B cell (primary cell): ENCODE measurements around the gene CAMK2N1.

Experiments
- CTCF ChIP-seq: fragments of 200-600 bp; IDR thresholded peaks from one replicate; pipeline ENCODE4 v1.8.0; 2022; ENCODE audit warnings: antibody characterized with exemption, mild to moderate bottlenecking
- EZH2 ChIP-seq: IDR thresholded peaks from 2 replicates; pipeline ENCODE4 v1.6.1; 2012; ENCODE audit warnings: borderline replicate concordance, low read depth, mild to moderate bottlenecking, moderate library complexity, low read length; ENCODE audit not compliant: insufficient read depth, poor library complexity, severe bottlenecking

GRCh38 chr1:20472860-20473711 lies 12.9 kb downstream of the CAMK2N1 start:
- TF ChIP-seq CTCF (no peak), EZH2 (no peak)
